ENCODE measurements around the gene PTPRG. TPM values are rescaled to one million over a fixed set of nuclear protein-coding genes. Genes with fewer than 3 reads are reported as not detected.

Gene PTPRG
- total RNA-seq, 2 experiments from 2014 or later, result 0.03 to 0.05 TPM

DNA sequence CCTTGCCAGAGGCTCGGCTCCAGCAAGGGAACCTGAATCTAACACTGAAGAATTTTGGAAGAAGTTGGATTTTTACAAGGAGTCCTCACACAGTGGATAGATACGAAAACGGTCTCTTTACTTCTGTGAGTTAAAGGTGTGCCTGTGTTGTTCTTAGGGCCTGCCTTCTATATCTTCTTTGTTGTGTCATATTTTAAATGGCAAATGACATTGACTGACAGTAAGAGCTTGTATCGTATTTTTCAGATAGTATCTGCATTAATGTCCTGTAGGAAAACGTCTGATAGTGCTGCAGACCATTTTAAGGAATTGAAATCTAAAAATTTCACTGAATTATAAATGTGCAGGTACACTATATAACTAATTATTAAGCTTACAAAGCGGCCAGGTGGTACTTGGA, 56.3 kb downstream of the PTPRG start:
- peaks cover 0 to 9% of the 10 kb centered on the region in 2 experiments for H3K9me3 ChIP-seq (ENCODE audit: control insufficient read depth in 1 of 2, insufficient read depth in 1 of 2, low read length in 2 of 2)
- no peaks in the 10 kb centered on the region for H3K36me3 ChIP-seq (ENCODE audit: insufficient read depth, low read length)
- no peaks in the 10 kb centered on the region for H3K9me3 Mint-ChIP-seq
- ChIA-PET CTCF (no interaction called here), POLR2A (no interaction called here)
- H3K4me1 ChIP-seq (ENCODE audit: insufficient read depth, low read length), result no peaks in the 10 kb centered on the region
- no peak for ATAC-seq (ENCODE audit: poor library complexity)
- DNase-seq, result no peak
- H3K36me3 Mint-ChIP-seq (ENCODE audit: low read depth), result no peaks in the 10 kb centered on the region
- intact Hi-C loops (cut with DNase I, micrococcal nuclease), result no loop called here
- H3K27me3 Mint-ChIP-seq, result peaks cover 12% of the 10 kb centered on the region
- no peak overlapping the region for H3K27ac ChIP-seq (ENCODE audit: low read depth in 1 of 2, low read length in 2 of 2)
- no peaks in the 10 kb centered on the region for H3K27me3 ChIP-seq (ENCODE audit: control insufficient read depth in 1 of 2, insufficient read depth in 2 of 2, low read length in 2 of 2)
- H3K4me1 Mint-ChIP-seq (ENCODE audit: low read depth), result no peaks in the 10 kb centered on the region
- no peak overlapping the region for H3K4me3 Mint-ChIP-seq
- H3K27ac Mint-ChIP-seq, result no peak overlapping the region
- no peak overlapping the region for H3K4me3 ChIP-seq (ENCODE audit: low read length)
- TF ChIP-seq, protein P1, sequence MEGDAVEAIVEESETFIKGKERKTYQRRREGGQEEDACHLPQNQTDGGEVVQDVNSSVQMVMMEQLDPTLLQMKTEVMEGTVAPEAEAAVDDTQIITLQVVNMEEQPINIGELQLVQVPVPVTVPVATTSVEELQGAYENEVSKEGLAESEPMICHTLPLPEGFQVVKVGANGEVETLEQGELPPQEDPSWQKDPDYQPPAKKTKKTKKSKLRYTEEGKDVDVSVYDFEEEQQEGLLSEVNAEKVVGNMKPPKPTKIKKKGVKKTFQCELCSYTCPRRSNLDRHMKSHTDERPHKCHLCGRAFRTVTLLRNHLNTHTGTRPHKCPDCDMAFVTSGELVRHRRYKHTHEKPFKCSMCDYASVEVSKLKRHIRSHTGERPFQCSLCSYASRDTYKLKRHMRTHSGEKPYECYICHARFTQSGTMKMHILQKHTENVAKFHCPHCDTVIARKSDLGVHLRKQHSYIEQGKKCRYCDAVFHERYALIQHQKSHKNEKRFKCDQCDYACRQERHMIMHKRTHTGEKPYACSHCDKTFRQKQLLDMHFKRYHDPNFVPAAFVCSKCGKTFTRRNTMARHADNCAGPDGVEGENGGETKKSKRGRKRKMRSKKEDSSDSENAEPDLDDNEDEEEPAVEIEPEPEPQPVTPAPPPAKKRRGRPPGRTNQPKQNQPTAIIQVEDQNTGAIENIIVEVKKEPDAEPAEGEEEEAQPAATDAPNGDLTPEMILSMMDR (IDR thresholded peaks at IDR 0.05), result no peak

DNA sequence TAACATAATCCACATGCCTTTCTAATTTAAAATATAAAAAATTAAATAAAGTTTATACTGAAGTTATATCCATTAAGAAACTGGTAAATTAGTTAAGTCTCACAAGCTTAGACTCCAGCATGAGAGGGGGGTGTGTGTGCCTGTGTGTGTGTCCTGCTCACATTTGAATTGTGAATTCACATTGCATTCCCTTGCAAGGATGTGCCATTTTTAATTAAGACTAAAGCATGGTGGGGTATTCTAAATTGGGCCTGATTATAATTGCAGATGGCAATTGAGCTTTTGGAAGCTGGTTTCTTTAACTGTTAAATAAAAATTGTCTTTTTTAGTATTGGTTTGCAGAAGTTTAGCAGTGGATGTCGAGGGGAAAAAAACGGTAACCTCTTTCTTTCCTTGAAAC, 56.9 kb downstream of the PTPRG start:
- TF ChIP-seq, protein P1 (IDR thresholded peaks at IDR 0.05), result no peak
- Mint-ChIP-seq H3K27ac (no peak overlapping the region), H3K4me3 (no peak overlapping the region), H3K36me3 (ENCODE audit: low read depth) (no peaks in the 10 kb centered on the region), H3K27me3 (peaks cover 12% of the 10 kb centered on the region), H3K9me3 (no peaks in the 10 kb centered on the region), H3K4me1 (ENCODE audit: low read depth) (no peaks in the 10 kb centered on the region)
- ATAC-seq (ENCODE audit: poor library complexity) (no peak), DNase-seq (no peak)
- H3K36me3 ChIP-seq (ENCODE audit: insufficient read depth, low read length), result no peaks in the 10 kb centered on the region
- no peaks in the 10 kb centered on the region for H3K27me3 ChIP-seq (ENCODE audit: control insufficient read depth in 1 of 2, insufficient read depth in 2 of 2, low read length in 2 of 2)
- no peak overlapping the region for H3K27ac ChIP-seq (ENCODE audit: low read depth in 1 of 2, low read length in 2 of 2)
- intact Hi-C loops (cut with DNase I, micrococcal nuclease), result no loop called here
- POLR2A ChIA-PET, result no interaction called here
- H3K9me3 ChIP-seq (ENCODE audit: control insufficient read depth in 1 of 2, insufficient read depth in 1 of 2, low read length in 2 of 2), result peaks cover 0 to 9% of the 10 kb centered on the region in 2 experiments
- no peaks in the 10 kb centered on the region for H3K4me1 ChIP-seq (ENCODE audit: insufficient read depth, low read length)
- CTCF ChIA-PET, result no interaction called here
- H3K4me3 ChIP-seq (ENCODE audit: low read length), result no peak overlapping the region

DNA sequence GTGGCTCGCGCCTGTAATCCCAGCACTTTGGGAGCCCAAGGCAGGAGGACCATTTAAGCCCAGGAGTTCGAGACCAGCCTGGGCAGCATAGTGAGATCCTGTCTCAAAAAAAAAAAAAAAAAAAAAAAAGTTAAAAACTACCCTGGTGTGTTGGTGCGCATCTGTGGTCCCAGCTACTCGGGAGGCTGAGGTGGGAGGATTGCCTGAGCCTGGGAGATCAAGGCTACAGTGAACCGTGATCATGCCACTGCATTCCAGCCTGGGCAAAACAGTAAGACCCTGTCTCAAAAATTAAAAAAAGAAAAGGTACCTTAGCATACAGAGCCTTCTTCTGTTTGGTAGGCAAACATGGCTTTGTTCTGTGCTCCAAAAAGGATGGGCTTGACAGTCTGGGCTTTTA, 57.5 kb downstream of the PTPRG start:
- no peak for DNase-seq
- Histone ChIP-seq H3K27ac (ENCODE audit: low read depth in 1 of 2, low read length in 2 of 2) (no peak overlapping the region), H3K27me3 (ENCODE audit: control insufficient read depth in 1 of 2, insufficient read depth in 2 of 2, low read length in 2 of 2) (no peaks in the 10 kb centered on the region), H3K4me3 (ENCODE audit: low read length) (no peak overlapping the region), H3K9me3 (ENCODE audit: control insufficient read depth in 1 of 2, insufficient read depth in 1 of 2, low read length in 2 of 2) (peaks cover 0 to 9% of the 10 kb centered on the region in 2 experiments), H3K36me3 (ENCODE audit: insufficient read depth, low read length) (no peaks in the 10 kb centered on the region), H3K4me1 (ENCODE audit: insufficient read depth, low read length) (no peaks in the 10 kb centered on the region)
- no peaks in the 10 kb centered on the region for H3K36me3 Mint-ChIP-seq (ENCODE audit: low read depth)
- TF ChIP-seq, protein P1 (IDR thresholded peaks at IDR 0.05), result no peak
- H3K4me1 Mint-ChIP-seq (ENCODE audit: low read depth), result no peaks in the 10 kb centered on the region
- ChIA-PET POLR2A (no interaction called here), CTCF (no interaction called here)
- no peak for ATAC-seq (ENCODE audit: poor library complexity)
- H3K4me3 Mint-ChIP-seq, result no peak overlapping the region
- no peak overlapping the region for H3K27ac Mint-ChIP-seq
- intact Hi-C loops (cut with DNase I, micrococcal nuclease), result no loop called here
- H3K27me3 Mint-ChIP-seq, result peaks cover 12% of the 10 kb centered on the region
- H3K9me3 Mint-ChIP-seq, result no peaks in the 10 kb centered on the region

Data from CD4-positive, alpha-beta T cell (primary cell).